A673 (cell line): ENCODE results near the gene SERTAD1.
"Not testable (repeated sequence)": the region's sequence is repeated elsewhere in the genome, so short reads cannot be mapped to it uniquely, and the experiment has no call there.

Source experiments
- EZH2 ChIP-seq: fragments of 200-600 bp; sonication (generic); IDR thresholded peaks from 2 replicates; pipeline ENCODE4 v1.6.1; 2017; ENCODE audit warnings: borderline replicate concordance, low read depth, mild to moderate bottlenecking, mixed read lengths, antibody characterized with exemption, low read length; ENCODE audit not compliant: poor library complexity, severe bottlenecking
- TF ChIP-seq, protein P1 (sequence below): fragments of 300-800, 200-600 bp; sonication (generic); conservative IDR thresholded peaks from 2 replicates; pipeline ENCODE4 v1.5.1; 2017; ENCODE audit warnings: low read depth, mild to moderate bottlenecking, antibody characterized with exemption, low read length, moderate library complexity, mixed read lengths

DNA sequence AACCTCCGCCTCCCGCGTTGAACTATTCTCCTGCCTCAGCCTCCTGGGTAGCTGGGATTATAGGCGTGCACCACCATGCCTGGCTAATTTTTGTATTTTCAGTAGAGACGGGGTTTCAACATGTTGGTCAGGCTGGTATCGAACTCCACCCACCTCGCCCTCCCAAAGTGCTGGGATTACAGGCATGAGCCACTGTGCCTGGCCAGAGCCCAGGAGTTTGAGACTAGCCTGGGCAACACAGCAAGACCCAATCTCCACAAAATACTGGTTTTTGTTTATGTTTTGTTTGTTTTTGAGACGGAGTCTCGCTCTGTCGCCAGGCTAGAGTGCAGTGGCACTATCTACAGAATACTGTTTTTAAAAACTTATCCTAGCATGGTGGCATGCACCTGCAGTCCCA lies 4.5 kb upstream of the SERTAD1 start:
- TF ChIP-seq, protein P1, sequence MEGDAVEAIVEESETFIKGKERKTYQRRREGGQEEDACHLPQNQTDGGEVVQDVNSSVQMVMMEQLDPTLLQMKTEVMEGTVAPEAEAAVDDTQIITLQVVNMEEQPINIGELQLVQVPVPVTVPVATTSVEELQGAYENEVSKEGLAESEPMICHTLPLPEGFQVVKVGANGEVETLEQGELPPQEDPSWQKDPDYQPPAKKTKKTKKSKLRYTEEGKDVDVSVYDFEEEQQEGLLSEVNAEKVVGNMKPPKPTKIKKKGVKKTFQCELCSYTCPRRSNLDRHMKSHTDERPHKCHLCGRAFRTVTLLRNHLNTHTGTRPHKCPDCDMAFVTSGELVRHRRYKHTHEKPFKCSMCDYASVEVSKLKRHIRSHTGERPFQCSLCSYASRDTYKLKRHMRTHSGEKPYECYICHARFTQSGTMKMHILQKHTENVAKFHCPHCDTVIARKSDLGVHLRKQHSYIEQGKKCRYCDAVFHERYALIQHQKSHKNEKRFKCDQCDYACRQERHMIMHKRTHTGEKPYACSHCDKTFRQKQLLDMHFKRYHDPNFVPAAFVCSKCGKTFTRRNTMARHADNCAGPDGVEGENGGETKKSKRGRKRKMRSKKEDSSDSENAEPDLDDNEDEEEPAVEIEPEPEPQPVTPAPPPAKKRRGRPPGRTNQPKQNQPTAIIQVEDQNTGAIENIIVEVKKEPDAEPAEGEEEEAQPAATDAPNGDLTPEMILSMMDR = not testable (repeated sequence)
- TF ChIP-seq EZH2 = not testable (repeated sequence)
